Heart left ventricle (tissue), 13 donors: ENCODE results near the gene GALNT9.

Source experiments
- CTCF ChIP-seq, 12 donors: fragments of 200-600 bp; sonication (generic) in 4 of 12; IDR thresholded peaks; one replicate each; pipeline versions ENCODE4 v1.5.0 to v1.8.0; 2018 to 2022; ENCODE audit warnings: antibody characterized with exemption in 12 of 12, mild to moderate bottlenecking in 5 of 12
- POLR2A ChIP-seq, 2 donors: fragments of 450-650 bp; IDR thresholded peaks; one replicate each; pipeline ENCODE4 v1.6.1; 2017; ENCODE audit warnings: antibody characterized with exemption in 2 of 2, mild to moderate bottlenecking in 2 of 2, moderate library complexity in 2 of 2
- donor health status: ischemic (EF 13 %, LVEDD 7.1; RV severe dilation, severe dysfunction).
- donor health status: DM: no; HTN: yes; CAD: no.
- donor health status: DM: no; HTN: no; CAD: no.
- donor health status: ischemic (EF 25% LVEDD 6.9; RV normal size, moderate dysfunction).
- donor health status: ischemic (EF 25% LVEDD 5.7; RV mildly dilated, moderate dysfunction).
- donor health status: ischemic (EF 35%, LVEDD 5.7; RV mildly dilated, moderate dysfunction).
- donor health status: nonischemic (EF 11% LVEDD 7.7; RV severe dilation, severe dysfunction).
- donor health status: DM: yes; HTN: yes; CAD: no.
- donor health status: PGD.
- donor health status: ischemic (EF 29% LVEDD 5.4; RV normal size, mild dysfunction).
- donor health status: nonischemic (EF 23%, LVEDD 6.1; RV moderate dilation, normal function).

DNA sequence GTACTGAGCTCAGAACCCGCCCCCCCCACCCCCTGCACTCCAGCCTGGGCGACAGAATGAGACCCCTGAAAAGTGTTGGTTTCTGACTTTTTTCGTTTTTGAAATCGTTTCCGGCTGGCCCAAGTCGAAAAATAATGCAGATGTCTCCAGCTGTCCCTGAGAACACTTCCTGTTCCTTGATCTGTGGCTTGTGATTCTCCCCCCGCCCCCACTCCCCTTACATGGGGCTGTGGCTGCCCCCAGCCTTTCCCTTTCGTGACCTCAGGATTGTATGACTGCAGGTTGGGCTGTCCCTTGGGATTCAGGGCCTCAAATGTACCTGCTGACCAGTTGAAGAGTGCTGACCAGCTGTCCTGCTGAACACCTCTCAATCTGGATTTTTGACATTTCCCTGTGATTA lies 151.1 kb downstream of the GALNT9 start:
- TF ChIP-seq CTCF (IDR thresholded peaks at IDR 0.05), result no peak
- no peak for TF ChIP-seq POLR2A (IDR thresholded peaks at IDR 0.05)
